GM23338 (cell line): ENCODE measurements around the gene TPST1. TPM values are rescaled to one million over a fixed set of nuclear protein-coding genes. Genes with fewer than 3 reads are reported as not detected.

Source experiments
- ATAC-seq: fragments of 200-7000 bp; cut with Tn5 transposase; 3 replicates; pipeline ENCODE4 v1.9.1; 2020
- DNase-seq: peaks from one replicate; pipeline ENCODE4 v3.0.0-alpha.2; 2015; ENCODE audit warnings: low spot score
- H2AFZ ChIP-seq: fragments of 200-600 bp; sonication (generic); 2 replicates; pipeline ENCODE4 v1.8.0; 2016; ENCODE audit warnings: antibody characterized with exemption, mild to moderate bottlenecking, moderate library complexity
- H3F3A ChIP-seq: fragments of 200-600 bp; sonication (generic); replicated peaks from 2 replicates; pipeline ENCODE4 v1.8.0; 2017; ENCODE audit warnings: antibody characterized with exemption, mixed run types, low read depth
- H3K27ac ChIP-seq: fragments of 200-600 bp; sonication (generic); 2 replicates; pipeline ENCODE4 v1.6.1; 2016; ENCODE audit warnings: low read depth
- H3K27me3 ChIP-seq: fragments of 200-600 bp; sonication (generic); 2 replicates; pipeline ENCODE4 v1.8.0; 2016; ENCODE audit warnings: mild to moderate bottlenecking, mixed run types, moderate library complexity; ENCODE audit not compliant: insufficient read depth
- H3K36me3 ChIP-seq: fragments of 200-600 bp; sonication (generic); 2 replicates; pipeline ENCODE4 v1.8.0; 2016; ENCODE audit warnings: mild to moderate bottlenecking; ENCODE audit not compliant: insufficient read depth
- H3K4me1 ChIP-seq: fragments of 200-600 bp; sonication (generic); 2 replicates; pipeline ENCODE4 v1.8.0; 2016; ENCODE audit warnings: mild to moderate bottlenecking, moderate library complexity; ENCODE audit not compliant: insufficient read depth
- H3K4me2 ChIP-seq: fragments of 200-600 bp; sonication (generic); 2 replicates; pipeline ENCODE4 v1.7.1; 2017; ENCODE audit warnings: mixed run types
- H3K4me3 ChIP-seq: fragments of 200-600 bp; sonication (generic); 2 replicates; pipeline ENCODE4 v1.6.1; 2016; ENCODE audit warnings: mixed run types
- H3K79me2 ChIP-seq: fragments of 200-600 bp; sonication (generic); replicated peaks from 2 replicates; pipeline ENCODE4 v1.8.0; 2017; ENCODE audit warnings: mild to moderate bottlenecking; ENCODE audit not compliant: insufficient read depth
- H3K9me2 ChIP-seq: fragments of 200-600 bp; sonication (generic); 2 replicates; pipeline ENCODE4 v1.8.0; 2017; ENCODE audit not compliant: insufficient read depth
- H4K20me1 ChIP-seq: fragments of 200-600 bp; sonication (generic); replicated peaks from 2 replicates; pipeline ENCODE4 v1.8.0; 2017; ENCODE audit warnings: mild to moderate bottlenecking; ENCODE audit not compliant: insufficient read depth
- H3K27ac Mint-ChIP-seq: 2 replicates; pipeline ENCODE4 v1.8.0; 2020; ENCODE audit warnings: inconsistent platforms, mild to moderate bottlenecking, moderate library complexity, mixed read lengths
- H3K27me3 Mint-ChIP-seq: 3 replicates; pipeline ENCODE4 v1.8.0; 2022; ENCODE audit warnings: low read depth, mild to moderate bottlenecking, moderate library complexity, mixed read lengths, inconsistent platforms; ENCODE audit not compliant: insufficient read depth, poor library complexity
- H3K36me3 Mint-ChIP-seq: 3 replicates; pipeline ENCODE4 v1.8.0; 2021; ENCODE audit warnings: low read depth, mild to moderate bottlenecking, inconsistent platforms, moderate library complexity, mixed read lengths
- H3K4me1 Mint-ChIP-seq: 3 replicates; pipeline ENCODE4 v1.8.0; 2020; ENCODE audit warnings: mild to moderate bottlenecking, inconsistent platforms, mixed read lengths
- H3K4me3 Mint-ChIP-seq: 3 replicates; pipeline ENCODE4 v1.8.0; 2021; ENCODE audit warnings: moderate library complexity, mild to moderate bottlenecking, inconsistent platforms, mixed read lengths
- H3K9me3 Mint-ChIP-seq: 3 replicates; pipeline ENCODE4 v1.8.0; 2020; ENCODE audit warnings: moderate library complexity, mild to moderate bottlenecking, inconsistent platforms, mixed read lengths
- EZH2 ChIP-seq: fragments of 200-600 bp; sonication (generic); IDR thresholded peaks from one replicate; pipeline ENCODE4 v1.8.0; 2017; ENCODE audit warnings: antibody characterized with exemption, mild to moderate bottlenecking, low read depth; ENCODE audit not compliant: unreplicated experiment
- EZH2phosphoT487 ChIP-seq: fragments of 200-600 bp; sonication (generic); IDR thresholded peaks from one replicate; pipeline ENCODE4 v1.8.1; 2018; ENCODE audit warnings: antibody characterized with exemption; ENCODE audit not compliant: unreplicated experiment
- JUNB ChIP-seq: IDR thresholded peaks from one replicate; pipeline ENCODE4 v1.6.1; 2016; ENCODE audit warnings: antibody characterized with exemption; ENCODE audit not compliant: unreplicated experiment
- STAT1 ChIP-seq: IDR thresholded peaks from one replicate; pipeline ENCODE4 v1.6.1; 2016; ENCODE audit warnings: antibody characterized with exemption; ENCODE audit not compliant: unreplicated experiment
- ZNF114 ChIP-seq: fragments of 250-450 bp; sonication (Bioruptor Pico); IDR thresholded peaks from 2 replicates; pipeline ENCODE4 v1.5.0; 2020; ENCODE audit warnings: mild to moderate bottlenecking, moderate library complexity
- ZNF331 ChIP-seq: fragments of 250-450 bp; sonication (Bioruptor Pico); IDR thresholded peaks from 2 replicates; pipeline ENCODE4 v1.5.0; 2020; ENCODE audit warnings: low read depth, mild to moderate bottlenecking, moderate library complexity
- polyA plus RNA-seq: library from polyadenylated mRNA; unstranded; fragments of >200 nt; fragmentation: Nextera tagmentation; extraction: Ambion mirVana; gene quantifications from 2 replicates; pipeline ENCODE4 v1.2.1, GENCODE V29; 2016
- total RNA-seq: library from RNA; depleted of rRNA; stranded (reverse); fragments of >200 nt; shearing (Covaris generic); gene quantifications from 2 replicates; pipeline ENCODE4 v1.2.3, GENCODE V29; 2014
- TF ChIP-seq, protein P1 (sequence below): IDR thresholded peaks from 2 replicates; pipeline ENCODE4 v1.6.1; 2016; ENCODE audit warnings: antibody characterized with exemption
- TF ChIP-seq, protein P2 (sequence below): fragments of 250-450 bp; sonication (Bioruptor Pico); IDR thresholded peaks from 2 replicates; pipeline ENCODE4 v1.5.0; 2020; ENCODE audit warnings: mild to moderate bottlenecking, moderate library complexity

The TPST1 gene
- total and polyA plus RNA-seq, 2 experiments from 2014 or later: 10.7 to 19.2 TPM

DNA sequence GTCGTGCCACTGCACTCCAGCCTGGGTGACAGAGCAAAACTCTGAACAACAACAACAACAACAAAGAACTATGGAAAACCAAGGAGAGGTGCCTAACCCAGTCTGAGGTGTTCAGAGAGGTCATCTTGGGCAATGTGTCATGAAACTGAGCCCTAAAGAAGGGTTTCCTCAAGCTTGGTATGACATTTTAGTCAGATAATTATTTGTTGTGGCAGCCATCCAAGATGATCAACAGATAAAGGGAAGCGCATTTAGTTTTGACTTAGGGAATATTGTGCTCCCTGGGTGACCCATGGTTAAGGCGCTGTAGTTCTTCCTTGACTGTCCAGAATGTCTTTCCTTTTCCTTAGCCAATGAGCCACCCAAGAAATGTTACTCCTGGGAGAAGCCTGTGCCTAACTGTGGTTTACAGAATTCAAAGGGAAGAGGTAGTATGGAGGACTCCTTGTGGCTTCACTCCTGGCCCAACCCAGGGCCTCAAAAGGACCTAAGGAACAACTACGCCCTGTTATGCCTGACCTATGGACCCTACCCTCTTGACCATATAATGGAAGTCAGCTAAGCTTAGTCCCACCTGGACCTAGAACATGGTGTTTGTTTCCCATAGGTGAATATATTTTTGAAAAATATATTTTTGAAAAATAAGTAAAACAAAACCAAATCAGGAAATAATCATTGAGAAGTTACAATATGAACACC lies 42.4 kb downstream of the TPST1 start:
- Mint-ChIP-seq H3K36me3 (no peaks in the 10 kb centered on the region), H3K27me3 (no peaks in the 10 kb centered on the region), H3K9me3 (no peaks in the 10 kb centered on the region), H3K4me3 (no peak overlapping the region), H3K27ac (no peak overlapping the region), H3K4me1 (peaks cover 12% of the 10 kb centered on the region)
- DNase-seq (no peak), ATAC-seq (no peak)
- no peaks in the 10 kb centered on the region for H3K4me1 ChIP-seq
- H3K4me2 ChIP-seq: no peak overlapping the region
- no peak overlapping the region for H3K4me3 ChIP-seq
- H2AFZ ChIP-seq: no peak overlapping the region
- H3K9me2 ChIP-seq: 0 out of 2 replicates have a peak, but pooled peaks cover 3% of the 10 kb centered on the region
- H3K79me2 ChIP-seq: no peaks in the 10 kb centered on the region; the same call in none of the 2 replicates
- H3K27ac ChIP-seq: no peak overlapping the region
- peaks cover 7% of the 10 kb centered on the region; the same call in 1 of the 2 replicates for H4K20me1 ChIP-seq
- no peaks in the 10 kb centered on the region for H3F3A ChIP-seq
- H3K27me3 ChIP-seq: no peaks in the 10 kb centered on the region
- TF ChIP-seq, protein P1, sequence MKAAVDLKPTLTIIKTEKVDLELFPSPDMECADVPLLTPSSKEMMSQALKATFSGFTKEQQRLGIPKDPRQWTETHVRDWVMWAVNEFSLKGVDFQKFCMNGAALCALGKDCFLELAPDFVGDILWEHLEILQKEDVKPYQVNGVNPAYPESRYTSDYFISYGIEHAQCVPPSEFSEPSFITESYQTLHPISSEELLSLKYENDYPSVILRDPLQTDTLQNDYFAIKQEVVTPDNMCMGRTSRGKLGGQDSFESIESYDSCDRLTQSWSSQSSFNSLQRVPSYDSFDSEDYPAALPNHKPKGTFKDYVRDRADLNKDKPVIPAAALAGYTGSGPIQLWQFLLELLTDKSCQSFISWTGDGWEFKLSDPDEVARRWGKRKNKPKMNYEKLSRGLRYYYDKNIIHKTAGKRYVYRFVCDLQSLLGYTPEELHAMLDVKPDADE: no peak
- TF ChIP-seq ZNF114 (CRISPR knock-in tag) (no peak), JUNB (no peak), EZH2phosphoT487 (no peak), ZNF331 (CRISPR knock-in tag) (no peak), STAT1 (no peak), EZH2 (no peak)
- H3K36me3 ChIP-seq: no peaks in the 10 kb centered on the region

DNA sequence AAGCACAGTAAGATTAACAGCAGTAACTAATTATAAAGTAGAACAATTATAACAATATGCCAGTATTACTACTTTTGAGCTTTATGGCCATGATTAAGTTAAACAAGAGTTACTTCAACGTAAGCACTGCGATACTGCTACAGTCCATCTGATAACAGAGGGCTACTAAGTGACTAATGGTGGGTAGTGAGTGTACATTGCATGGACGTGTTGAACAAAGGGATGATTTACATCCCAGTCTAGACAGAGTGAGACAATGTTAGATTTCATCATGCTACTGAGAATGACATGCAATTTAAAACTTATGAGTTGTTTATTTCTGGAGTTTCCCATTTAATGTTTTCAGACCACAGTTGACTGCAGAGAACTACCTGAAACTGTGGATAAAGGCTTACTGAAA lies 45.6 kb downstream of the TPST1 start:
- H3K4me2 ChIP-seq: no peak overlapping the region
- H3K27ac ChIP-seq: no peak overlapping the region
- ATAC-seq: no peak

More for the DNA sequence above, 45.6 kb downstream of the TPST1 start:
- H3K4me3 Mint-ChIP-seq: no peak overlapping the region
- Histone ChIP-seq H3K4me3 (no peak overlapping the region), H3F3A (no peaks in the 10 kb centered on the region), H3K27me3 (no peaks in the 10 kb centered on the region), H3K79me2 (no peaks in the 10 kb centered on the region; the same call in 1 of the 2 replicates), H3K4me1 (no peaks in the 10 kb centered on the region), H4K20me1 (0 out of 2 replicates have a peak, but pooled peaks cover 7% of the 10 kb centered on the region), H3K36me3 (no peaks in the 10 kb centered on the region), H3K9me2 (peaks cover 3% of the 10 kb centered on the region; the same call in 1 of the 2 replicates), H2AFZ (no peak overlapping the region)
- TF ChIP-seq STAT1: no peak
- TF ChIP-seq EZH2: no peak
- no peak for TF ChIP-seq ZNF114 (CRISPR knock-in tag)
- TF ChIP-seq, protein P2, sequence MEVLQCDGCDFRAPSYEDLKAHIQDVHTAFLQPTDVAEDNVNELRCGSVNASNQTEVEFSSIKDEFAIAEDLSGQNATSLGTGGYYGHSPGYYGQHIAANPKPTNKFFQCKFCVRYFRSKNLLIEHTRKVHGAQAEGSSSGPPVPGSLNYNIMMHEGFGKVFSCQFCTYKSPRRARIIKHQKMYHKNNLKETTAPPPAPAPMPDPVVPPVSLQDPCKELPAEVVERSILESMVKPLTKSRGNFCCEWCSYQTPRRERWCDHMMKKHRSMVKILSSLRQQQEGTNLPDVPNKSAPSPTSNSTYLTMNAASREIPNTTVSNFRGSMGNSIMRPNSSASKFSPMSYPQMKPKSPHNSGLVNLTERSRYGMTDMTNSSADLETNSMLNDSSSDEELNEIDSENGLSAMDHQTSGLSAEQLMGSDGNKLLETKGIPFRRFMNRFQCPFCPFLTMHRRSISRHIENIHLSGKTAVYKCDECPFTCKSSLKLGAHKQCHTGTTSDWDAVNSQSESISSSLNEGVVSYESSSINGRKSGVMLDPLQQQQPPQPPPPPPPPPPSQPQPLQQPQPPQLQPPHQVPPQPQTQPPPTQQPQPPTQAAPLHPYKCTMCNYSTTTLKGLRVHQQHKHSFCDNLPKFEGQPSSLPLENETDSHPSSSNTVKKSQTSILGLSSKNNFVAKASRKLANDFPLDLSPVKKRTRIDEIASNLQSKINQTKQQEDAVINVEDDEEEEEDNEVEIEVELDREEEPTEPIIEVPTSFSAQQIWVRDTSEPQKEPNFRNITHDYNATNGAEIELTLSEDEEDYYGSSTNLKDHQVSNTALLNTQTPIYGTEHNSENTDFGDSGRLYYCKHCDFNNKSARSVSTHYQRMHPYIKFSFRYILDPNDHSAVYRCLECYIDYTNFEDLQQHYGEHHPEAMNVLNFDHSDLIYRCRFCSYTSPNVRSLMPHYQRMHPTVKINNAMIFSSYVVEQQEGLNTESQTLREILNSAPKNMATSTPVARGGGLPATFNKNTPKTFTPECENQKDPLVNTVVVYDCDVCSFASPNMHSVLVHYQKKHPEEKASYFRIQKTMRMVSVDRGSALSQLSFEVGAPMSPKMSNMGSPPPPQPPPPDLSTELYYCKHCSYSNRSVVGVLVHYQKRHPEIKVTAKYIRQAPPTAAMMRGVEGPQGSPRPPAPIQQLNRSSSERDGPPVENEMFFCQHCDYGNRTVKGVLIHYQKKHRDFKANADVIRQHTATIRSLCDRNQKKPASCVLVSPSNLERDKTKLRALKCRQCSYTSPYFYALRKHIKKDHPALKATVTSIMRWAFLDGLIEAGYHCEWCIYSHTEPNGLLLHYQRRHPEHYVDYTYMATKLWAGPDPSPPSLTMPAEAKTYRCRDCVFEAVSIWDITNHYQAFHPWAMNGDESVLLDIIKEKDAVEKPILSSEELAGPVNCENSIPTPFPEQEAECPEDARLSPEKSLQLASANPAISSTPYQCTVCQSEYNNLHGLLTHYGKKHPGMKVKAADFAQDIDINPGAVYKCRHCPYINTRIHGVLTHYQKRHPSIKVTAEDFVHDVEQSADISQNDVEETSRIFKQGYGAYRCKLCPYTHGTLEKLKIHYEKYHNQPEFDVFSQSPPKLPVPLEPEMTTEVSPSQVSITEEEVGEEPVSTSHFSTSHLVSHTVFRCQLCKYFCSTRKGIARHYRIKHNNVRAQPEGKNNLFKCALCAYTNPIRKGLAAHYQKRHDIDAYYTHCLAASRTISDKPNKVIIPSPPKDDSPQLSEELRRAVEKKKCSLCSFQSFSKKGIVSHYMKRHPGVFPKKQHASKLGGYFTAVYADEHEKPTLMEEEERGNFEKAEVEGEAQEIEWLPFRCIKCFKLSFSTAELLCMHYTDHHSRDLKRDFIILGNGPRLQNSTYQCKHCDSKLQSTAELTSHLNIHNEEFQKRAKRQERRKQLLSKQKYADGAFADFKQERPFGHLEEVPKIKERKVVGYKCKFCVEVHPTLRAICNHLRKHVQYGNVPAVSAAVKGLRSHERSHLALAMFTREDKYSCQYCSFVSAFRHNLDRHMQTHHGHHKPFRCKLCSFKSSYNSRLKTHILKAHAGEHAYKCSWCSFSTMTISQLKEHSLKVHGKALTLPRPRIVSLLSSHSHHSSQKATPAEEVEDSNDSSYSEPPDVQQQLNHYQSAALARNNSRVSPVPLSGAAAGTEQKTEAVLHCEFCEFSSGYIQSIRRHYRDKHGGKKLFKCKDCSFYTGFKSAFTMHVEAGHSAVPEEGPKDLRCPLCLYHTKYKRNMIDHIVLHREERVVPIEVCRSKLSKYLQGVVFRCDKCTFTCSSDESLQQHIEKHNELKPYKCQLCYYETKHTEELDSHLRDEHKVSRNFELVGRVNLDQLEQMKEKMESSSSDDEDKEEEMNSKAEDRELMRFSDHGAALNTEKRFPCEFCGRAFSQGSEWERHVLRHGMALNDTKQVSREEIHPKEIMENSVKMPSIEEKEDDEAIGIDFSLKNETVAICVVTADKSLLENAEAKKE (CRISPR knock-in tag): no peak
- TF ChIP-seq ZNF331 (CRISPR knock-in tag): no peak
- no peaks in the 10 kb centered on the region for H3K27me3 Mint-ChIP-seq
- H3K36me3 Mint-ChIP-seq: no peaks in the 10 kb centered on the region
- H3K9me3 Mint-ChIP-seq: no peaks in the 10 kb centered on the region
- DNase-seq: no peak
- H3K27ac Mint-ChIP-seq: no peak overlapping the region
- H3K4me1 Mint-ChIP-seq: peaks cover 6% of the 10 kb centered on the region
